Tibial artery (tissue), 4 donors: ENCODE results near the gene FAM47E.

Experiments
- DNase-seq, 2 donors: peaks; one replicate each; pipeline ENCODE4 v3.0.0-alpha.2; 2019
- H3K27ac ChIP-seq, 2 donors: fragments of 200-600 bp; sonication (generic) in 1 of 2; 1 replicate in 1 of 2; 2 replicates in 1 of 2; pipeline ENCODE4 v1.5.1; 2018 to 2019; ENCODE audit warnings: mild to moderate bottlenecking in 1 of 2
- H3K27me3 ChIP-seq, 2 donors: fragments of 200-600 bp; sonication (generic) in 1 of 2; one replicate each; pipeline versions ENCODE4 v1.5.1 to v1.6.0; 2016 to 2019
- H3K36me3 ChIP-seq, 3 donors: fragments of 200-600 bp; sonication (generic) in 2 of 3; one replicate each; pipeline ENCODE4 v1.5.1; 2016 to 2019; ENCODE audit warnings: mild to moderate bottlenecking in 2 of 3
- H3K4me1 ChIP-seq, 4 donors: fragments of 200-600 bp; sonication (generic) in 2 of 4; 1 replicate in 3 of 4; 2 replicates in 1 of 4; pipeline ENCODE4 v1.5.1; 2016 to 2019
- H3K4me3 ChIP-seq, 2 donors: fragments of 200-600 bp; sonication (generic) in 1 of 2; 1 replicate in 1 of 2; 2 replicates in 1 of 2; pipeline ENCODE4 v1.5.1; 2018 to 2019; ENCODE audit warnings: mild to moderate bottlenecking in 2 of 2
- H3K9me3 ChIP-seq, 3 donors: fragments of 200-600 bp; sonication (generic) in 1 of 3; one replicate each; pipeline ENCODE4 v1.5.1; 2016 to 2019
- intact Hi-C: fragments of 100-400 bp; cut with DNase I; formaldehyde crosslinking; loops from one replicate; pipeline ENCODE4 v1.15.0; 2023; ENCODE audit warnings: low total_unique reads
- TF ChIP-seq, protein P1 (sequence below), 2 experiments: fragments of 200-600 bp in 1 of 2; fragments of 450-650 bp in 1 of 2; IDR thresholded peaks; one replicate each; pipeline ENCODE4 v1.5.1; 2017 to 2019; ENCODE audit warnings: antibody characterized with exemption in 2 of 2, mild to moderate bottlenecking in 1 of 2, moderate library complexity in 1 of 2

Gene FAM47E

GRCh38 chr4:76233083-76233482 is 18.4 kb upstream of the FAM47E start:
- DNase-seq = no peak
- TF ChIP-seq, protein P1, sequence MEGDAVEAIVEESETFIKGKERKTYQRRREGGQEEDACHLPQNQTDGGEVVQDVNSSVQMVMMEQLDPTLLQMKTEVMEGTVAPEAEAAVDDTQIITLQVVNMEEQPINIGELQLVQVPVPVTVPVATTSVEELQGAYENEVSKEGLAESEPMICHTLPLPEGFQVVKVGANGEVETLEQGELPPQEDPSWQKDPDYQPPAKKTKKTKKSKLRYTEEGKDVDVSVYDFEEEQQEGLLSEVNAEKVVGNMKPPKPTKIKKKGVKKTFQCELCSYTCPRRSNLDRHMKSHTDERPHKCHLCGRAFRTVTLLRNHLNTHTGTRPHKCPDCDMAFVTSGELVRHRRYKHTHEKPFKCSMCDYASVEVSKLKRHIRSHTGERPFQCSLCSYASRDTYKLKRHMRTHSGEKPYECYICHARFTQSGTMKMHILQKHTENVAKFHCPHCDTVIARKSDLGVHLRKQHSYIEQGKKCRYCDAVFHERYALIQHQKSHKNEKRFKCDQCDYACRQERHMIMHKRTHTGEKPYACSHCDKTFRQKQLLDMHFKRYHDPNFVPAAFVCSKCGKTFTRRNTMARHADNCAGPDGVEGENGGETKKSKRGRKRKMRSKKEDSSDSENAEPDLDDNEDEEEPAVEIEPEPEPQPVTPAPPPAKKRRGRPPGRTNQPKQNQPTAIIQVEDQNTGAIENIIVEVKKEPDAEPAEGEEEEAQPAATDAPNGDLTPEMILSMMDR (IDR thresholded peaks at IDR 0.05) = no peak
- Histone ChIP-seq H3K36me3 (no peaks in the 10 kb centered on the region), H3K4me3 (no peak overlapping the region), H3K27me3 (no peaks in the 10 kb centered on the region), H3K4me1 (no peaks in the 10 kb centered on the region), H3K9me3 (peaks cover 0 to 6% (median 0%) of the 10 kb centered on the region in 3 donors), H3K27ac (no peak overlapping the region)
- intact Hi-C loops = no loop called here

DNA sequence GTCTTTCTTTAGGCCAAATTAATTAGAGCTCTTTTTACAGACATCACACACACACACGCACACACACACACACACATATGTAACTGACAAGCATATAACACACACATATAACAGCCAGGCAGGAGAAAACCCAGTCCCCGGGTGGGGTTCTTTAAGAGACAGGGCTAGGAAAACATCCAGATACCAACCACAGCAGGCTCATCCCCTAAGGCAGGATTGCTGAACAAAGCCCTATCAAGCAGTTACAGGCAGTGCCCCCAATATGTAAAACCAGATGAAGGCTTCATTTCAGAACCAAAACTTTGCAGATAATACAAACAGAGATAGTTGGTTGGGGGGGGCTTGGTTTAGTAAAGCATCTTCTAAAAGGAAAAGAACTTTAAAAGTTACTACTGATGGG is 18.0 kb upstream of the FAM47E start:
- Histone ChIP-seq H3K4me1 (peaks cover 0 to 3% (median 0%) of the 10 kb centered on the region in 4 donors), H3K36me3 (no peaks in the 10 kb centered on the region), H3K9me3 (peaks cover 0 to 1% (median 0%) of the 10 kb centered on the region in 3 donors), H3K4me3 (no peak overlapping the region), H3K27me3 (no peaks in the 10 kb centered on the region), H3K27ac (no peak overlapping the region)
- DNase-seq = no peak
- intact Hi-C loops = no loop called here
- TF ChIP-seq, protein P1 (IDR thresholded peaks at IDR 0.05) = no peak

DNA sequence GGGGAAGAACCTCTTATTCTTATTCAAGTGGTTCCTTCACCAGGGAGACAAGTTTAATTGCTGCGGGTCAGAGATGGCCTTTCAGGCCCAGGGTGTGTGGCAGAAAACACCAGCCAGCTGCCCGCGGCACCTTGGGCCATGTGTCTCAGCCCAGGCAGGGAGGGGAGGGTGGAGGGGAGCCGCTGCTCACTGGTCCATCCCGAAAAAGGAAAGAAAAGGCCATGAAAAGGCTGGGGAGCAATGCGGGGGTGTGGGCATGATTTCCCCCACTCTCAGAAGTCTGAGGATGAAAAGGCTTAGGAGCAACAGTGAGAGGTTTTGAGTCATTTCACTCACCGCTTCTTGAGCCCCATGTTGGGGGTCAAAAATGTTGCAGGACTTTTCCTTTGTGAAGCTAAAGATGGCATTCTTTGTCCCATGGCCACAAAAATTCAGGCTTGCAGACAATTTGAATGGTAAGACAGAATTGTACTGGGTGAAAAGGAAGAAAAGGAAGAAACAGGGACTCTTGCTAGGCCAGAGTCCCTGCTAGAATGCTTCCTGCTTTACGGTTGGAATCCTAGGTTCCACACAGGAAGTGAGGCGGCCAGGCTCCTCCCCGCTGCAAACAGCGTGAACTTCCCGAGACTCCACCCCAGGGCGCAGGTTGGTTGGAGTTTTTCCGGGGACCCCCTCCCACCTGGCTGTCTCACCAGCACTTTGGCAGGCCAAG is 17.4 kb upstream of the FAM47E start:
- H3K27me3 ChIP-seq = no peaks in the 10 kb centered on the region
- H3K9me3 ChIP-seq = no peaks in the 10 kb centered on the region
- H3K4me3 ChIP-seq = no peak overlapping the region
- no peaks in the 10 kb centered on the region for H3K36me3 ChIP-seq
- intact Hi-C loops = no loop called here
- no peak overlapping the region for H3K27ac ChIP-seq
- TF ChIP-seq, protein P1 (IDR thresholded peaks at IDR 0.05) = no peak
- H3K4me1 ChIP-seq = peaks cover 0 to 6% (median 0%) of the 10 kb centered on the region in 4 donors
- DNase-seq = no peak

GRCh38 chr4:76234679-76235044 is 16.9 kb upstream of the FAM47E start:
- no peak overlapping the region for H3K4me3 ChIP-seq
- no peaks in the 10 kb centered on the region for H3K9me3 ChIP-seq
- intact Hi-C loops = no loop called here
- TF ChIP-seq, protein P1 (IDR thresholded peaks at IDR 0.05) = no peak
- H3K36me3 ChIP-seq = no peaks in the 10 kb centered on the region
- no peak overlapping the region for H3K27ac ChIP-seq
- no peak for DNase-seq
- H3K27me3 ChIP-seq = no peaks in the 10 kb centered on the region
- peaks cover 0 to 6% (median 0%) of the 10 kb centered on the region in 4 donors for H3K4me1 ChIP-seq

DNA sequence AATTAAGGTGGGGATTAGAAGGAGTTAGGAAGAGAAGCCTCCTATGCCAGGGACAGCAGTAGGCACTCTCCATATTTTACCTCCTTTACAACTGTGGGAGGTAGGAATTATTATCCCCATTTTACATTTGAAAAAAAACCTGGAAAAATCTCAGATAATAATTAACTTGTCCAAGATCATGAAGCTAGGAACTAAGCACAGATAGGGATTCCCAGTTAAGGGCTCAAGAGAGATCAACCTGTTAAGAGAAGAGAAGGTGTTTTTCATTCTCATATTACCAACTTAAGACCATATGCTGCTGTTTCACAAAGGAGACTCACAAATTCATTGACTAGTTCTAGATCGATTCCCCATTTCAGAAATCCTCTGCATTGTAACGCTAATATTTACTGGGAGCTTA is 16.1 kb upstream of the FAM47E start:
- no peak overlapping the region for H3K27ac ChIP-seq
- peaks cover 0 to 6% (median 0%) of the 10 kb centered on the region in 4 donors for H3K4me1 ChIP-seq
- no peak for DNase-seq
- intact Hi-C loops = no loop called here
- no peak overlapping the region for H3K4me3 ChIP-seq
- H3K36me3 ChIP-seq = no peaks in the 10 kb centered on the region
- TF ChIP-seq, protein P1 (IDR thresholded peaks at IDR 0.05) = no peak
- H3K27me3 ChIP-seq = no peaks in the 10 kb centered on the region
- peaks cover 0 to 6% (median 3%) of the 10 kb centered on the region in 3 donors for H3K9me3 ChIP-seq
